Stimulated activated naive CD4-positive, alpha-beta T cell (primary cell): Measurements from ENCODE around the gene PRICKLE4.
A peak's percentile ranks its signal among the peaks of the same experiment; 100 is the strongest.

Experiments
- DNase-seq, 6 experiments: peaks; one replicate each; lab custom pipeline; 2025; lab: John Stamatoyannopoulos, UW

PRICKLE4 gene

DNA sequence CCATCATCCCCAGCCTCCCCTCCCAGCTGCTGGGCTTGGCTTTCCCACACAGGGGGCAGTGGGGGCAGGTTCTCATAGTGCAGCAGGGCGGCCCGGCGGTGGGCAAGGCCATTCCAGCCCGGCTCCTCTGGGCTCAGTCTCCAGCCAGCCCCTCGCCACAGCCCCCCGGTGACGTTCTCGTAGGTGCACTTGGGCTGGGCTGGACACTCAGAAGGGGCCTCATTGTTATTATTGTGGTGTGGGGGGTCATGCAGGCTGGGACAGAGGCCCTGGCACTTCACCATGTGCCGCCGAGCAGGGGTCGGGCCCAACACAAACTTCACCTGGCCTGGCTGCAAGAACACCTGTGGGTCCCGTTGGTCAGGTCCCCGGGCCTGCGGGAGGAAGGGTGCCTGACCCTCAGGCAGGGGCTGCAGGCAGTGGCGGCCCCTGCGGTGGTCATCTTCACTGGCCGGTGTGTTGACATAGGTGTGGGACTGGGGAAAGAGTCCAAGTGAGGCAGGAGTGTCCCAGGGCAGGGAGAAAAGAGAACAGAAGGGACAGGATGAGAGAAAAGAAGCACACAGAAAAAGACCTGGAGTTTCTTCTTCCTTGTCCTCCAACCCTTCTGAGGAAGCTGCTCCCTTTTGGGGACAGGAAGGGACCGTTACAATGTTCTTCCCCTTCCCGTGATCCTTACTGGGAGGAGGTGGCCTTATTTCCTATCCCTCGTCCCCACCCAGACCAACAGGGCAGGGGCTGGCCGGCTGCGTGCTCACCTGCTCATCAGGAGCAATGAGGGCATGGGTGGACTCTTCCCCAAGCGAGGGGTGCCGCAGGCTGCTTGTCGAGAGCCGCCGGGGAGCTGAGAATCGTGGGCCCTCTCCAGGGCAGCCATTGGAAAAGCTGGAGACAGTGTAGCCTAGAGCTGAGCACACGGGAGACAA, 9.3 kb upstream of the PRICKLE4 start:
- no peak for DNase-seq

DNA sequence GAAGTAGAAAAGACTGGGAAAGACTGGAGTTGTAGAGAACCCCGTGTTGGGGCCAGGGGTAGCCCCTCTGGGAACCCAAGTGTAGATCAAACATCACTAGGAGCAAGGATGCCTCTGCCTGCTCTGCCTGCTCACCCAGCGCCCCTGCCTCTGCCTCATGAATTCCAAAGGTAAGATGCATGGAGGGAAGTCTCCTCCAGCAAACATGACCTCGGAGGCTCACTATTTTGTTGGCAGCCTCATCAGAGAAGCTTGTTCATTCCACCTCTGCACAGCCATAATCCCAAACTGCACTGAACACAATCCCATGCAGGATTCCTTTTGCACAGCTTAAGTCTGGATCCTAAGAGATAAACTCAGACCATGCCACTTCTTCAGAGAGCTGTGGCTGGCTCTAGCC, 5.7 kb upstream of the PRICKLE4 start:
- DNase-seq, result no peak

DNA sequence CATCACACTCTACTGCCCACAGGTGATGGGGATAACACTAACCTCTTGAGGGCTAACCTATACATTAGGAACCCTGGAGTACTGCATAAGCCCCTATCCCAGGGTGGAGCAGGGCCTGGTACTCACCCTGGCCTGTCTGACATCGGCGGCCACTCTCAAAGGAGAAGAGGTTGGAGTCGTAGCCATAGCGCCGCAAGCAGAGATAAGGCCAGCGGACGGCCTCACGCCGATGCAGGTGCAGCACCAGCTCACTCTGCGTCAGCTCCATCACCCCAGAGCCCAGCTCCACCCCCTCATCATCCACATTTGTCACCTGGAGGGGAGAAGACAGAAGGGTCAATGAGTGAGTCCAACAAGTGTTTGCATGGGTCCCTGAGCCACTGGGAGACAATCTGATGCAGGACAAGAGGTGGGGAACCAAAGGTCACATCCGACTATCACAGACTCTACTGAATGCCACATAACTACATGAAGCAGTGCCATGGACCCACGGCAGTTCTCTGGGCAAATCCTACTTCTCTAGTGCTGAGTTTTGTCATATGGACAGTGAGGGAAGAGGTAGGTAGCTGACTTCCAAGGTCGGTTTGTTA, 5.2 kb upstream of the PRICKLE4 start:
- no peak for DNase-seq

DNA sequence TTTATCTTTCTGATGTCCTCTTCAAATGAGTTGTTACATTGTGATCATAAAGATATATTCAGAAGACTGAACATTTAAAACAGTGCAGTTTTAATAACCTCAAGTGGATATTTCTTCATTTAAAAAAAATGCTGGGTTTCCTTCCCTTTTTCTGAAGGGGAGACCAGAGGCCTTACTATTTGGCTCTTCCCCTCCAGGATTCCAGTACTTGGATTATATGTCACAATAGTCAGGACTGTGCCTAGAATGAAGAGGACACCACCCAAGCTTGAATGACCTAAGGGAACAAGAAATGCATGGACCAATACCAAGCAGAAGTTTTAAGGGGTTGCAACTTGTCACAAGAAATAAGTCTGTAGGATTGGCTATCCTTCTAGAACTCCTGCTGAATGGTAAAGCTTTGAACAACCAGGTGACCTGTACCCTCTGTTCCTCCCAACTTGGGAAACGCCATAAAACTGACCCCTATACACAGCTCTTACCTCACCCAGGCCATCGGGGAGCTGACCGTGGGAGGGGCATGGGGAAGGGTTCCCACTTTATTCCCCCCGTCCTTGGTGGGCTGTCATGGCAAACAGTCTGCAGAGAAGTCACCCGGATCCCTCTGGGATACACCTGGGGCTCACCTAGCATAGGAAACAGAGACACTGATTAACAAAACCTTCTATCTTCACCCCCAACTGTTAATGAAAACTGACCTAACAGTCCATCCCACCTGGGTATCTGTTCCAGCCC, 2.9 kb upstream of the PRICKLE4 start:
- no peak for DNase-seq

DNA sequence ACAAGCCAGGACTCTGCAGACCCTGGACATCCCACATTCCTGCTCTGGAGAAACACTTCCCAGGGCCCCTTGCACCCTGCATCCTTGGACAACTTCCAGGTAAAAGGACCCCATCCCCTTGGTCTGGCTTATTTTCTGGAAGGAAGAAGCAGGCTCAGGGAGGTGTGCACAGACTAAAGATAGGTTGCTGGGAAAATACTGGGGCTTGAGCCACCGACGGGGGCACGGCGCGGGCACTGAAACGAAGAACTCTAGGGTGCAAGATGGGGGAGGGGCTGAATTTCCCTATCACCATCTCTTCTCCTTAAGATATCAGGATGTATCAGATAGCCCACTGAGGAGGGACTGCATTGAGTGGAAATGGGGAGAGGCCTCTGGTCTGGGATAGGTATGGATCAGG, 1.7 kb upstream of the PRICKLE4 start:
- no peak for DNase-seq

DNA sequence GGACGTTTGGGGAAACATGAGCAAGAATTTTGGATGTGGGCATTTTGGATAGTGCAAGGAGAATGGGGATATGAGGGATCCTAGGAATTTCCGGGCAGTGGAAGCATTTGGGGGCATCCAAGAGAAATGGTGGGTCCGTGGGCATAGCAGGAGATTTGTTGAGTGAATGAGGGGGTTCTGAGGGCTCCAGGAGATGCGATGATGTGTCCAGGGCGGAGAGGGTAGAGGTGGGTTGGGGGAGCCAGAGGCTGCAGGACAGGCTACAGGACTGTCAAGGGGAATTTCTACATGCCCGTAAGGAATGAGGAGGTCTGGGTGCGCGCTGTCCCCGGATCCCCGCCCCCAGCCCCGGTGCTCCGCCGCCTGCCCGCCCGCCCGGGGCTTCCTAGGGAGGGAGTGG, 1.2 kb upstream of the PRICKLE4 start:
- DNase-seq, result no peak

DNA sequence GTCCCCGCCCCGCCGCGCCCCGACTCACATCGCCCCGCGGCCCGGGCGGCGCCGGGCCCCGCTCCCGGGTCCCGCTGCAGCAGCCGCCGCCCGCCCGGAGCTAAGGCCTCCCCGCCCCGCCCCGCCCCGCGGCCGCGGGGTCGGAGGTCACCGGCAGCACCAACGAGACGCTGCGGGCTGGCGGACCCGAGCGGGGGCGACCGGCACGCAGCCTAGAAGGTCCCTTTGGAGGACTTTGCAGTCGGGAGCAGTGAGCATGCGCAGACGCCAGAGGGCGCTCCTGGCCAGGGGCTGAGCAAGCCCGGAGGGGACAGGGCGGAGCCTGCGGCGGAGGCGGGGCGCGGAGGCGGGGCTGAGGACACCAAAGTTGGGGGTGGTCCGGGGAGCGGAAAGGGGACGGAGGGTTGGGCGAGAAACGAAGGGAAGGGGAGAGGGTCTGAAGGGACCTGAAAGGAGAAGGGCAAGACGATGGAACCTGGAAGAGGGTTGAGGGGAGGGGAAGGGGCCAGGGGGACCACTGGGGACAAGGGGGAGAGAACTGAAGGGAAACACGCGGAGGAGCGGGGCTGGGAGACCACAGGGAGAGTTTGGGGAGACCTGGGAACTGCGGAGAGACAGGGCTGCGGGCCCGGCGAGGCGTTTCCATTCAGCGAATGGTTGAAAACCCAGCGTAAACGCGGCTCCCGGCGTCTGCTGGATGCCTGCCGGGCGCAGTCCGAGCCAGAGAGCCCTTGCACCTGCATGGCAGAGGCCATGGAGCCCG, 613 bp upstream of the PRICKLE4 start, which contains the start of gene FRS3:
TSS of gene FRS3 (minus strand) at position 113 of the 763 bp plus-strand sequence. CDS start 2,913 bp downstream, outside the sequence.
- peak; percentile 92 to 98 (median 98) for DNase-seq

DNA sequence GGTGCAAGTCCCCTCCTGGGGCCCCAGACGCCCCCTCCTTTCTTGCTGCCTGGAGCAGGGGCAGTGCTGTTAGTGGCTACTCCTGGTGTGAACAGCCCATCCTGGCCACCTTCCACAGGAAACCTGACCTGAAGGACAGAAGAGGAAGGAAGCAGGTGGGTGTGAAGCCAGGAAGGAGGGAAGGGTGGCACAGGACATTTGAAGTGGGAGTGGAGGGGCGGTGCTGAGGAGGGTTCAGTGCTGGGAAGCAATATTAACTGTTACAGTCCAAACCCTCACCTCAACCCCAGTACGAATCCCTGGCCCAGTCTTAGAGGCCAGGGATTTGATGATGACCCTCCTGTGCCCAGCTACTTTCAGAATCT, 766 bp downstream of the PRICKLE4 start:
- DNase-seq, result no peak

DNA sequence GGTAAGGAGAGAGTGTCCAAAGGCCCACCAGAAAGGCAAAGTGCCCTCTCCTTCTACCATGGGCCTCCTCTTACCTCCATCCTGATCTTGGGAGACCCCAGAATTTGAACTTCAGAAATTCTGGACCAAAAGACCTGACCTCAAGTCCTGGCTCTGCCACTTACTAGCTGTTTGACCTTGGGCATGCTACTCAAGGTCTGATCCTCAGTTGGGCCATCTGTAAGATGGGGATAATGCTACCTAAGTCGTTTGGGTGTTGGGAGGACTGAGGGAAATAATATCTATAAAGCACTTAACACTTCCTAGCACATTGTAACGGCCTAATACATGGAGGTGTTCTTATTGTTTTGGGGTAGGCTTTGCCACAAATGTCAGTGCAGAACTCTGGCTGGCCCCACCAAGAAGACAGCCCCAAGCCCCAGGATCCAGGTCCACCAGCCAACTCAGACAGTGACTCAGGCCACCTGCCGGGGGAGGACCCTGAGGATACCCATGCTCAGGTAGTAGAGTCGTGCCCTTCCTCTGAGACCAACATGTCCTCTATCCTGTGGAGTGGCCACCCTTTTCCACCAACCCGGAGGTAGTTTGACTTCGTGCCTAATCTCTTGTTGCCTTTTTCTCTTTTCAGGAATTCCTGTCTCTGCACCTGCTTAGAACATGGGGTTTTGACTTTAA, 2.7 kb downstream of the PRICKLE4 start:
- no peak for DNase-seq

DNA sequence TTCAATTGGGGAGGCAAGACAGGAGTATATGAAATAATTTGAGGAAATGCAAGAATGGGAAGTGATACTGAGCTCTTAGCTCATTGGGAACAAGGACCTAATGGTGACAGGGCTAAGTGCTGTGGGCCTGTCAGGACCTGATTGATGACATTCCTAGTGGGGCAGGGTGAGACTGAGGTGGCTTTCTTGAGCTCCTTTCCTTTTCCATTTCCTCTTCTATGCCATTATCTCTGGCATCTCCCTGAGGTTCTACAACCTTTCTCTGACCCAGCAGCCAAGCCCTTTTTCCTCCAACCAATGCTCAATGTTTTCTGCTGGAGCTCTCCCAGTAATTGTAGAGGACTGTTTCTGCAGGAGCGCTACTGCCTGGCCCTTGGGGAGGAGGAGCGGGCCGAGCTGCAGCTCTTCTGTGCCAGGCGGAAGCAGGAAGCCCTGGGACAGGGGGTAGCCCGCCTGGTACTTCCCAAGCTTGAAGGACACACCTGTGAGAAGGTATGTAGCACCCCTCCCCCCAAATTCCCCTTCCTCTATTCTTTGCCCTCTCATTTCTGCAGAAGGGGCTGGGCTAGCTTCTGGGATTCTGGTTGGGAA, 4.1 kb downstream of the PRICKLE4 start:
- DNase-seq, result no peak

DNA sequence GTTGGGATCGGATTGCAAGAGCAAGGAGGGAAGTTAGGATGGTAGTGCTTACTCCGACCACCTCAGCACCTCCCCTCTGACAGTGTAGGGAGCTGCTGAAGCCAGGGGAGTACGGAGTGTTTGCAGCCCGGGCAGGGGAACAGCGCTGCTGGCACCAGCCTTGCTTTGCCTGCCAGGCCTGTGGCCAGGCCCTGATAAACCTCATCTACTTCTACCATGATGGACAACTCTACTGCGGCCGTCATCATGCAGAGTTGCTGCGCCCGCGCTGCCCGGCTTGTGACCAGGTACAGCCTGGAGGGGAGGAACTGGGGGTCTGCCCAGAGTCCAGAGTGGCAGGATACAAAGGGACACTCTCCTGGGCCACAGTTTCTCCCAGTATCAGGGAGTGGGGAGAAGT, 4.7 kb downstream of the PRICKLE4 start:
- no peak for DNase-seq

DNA sequence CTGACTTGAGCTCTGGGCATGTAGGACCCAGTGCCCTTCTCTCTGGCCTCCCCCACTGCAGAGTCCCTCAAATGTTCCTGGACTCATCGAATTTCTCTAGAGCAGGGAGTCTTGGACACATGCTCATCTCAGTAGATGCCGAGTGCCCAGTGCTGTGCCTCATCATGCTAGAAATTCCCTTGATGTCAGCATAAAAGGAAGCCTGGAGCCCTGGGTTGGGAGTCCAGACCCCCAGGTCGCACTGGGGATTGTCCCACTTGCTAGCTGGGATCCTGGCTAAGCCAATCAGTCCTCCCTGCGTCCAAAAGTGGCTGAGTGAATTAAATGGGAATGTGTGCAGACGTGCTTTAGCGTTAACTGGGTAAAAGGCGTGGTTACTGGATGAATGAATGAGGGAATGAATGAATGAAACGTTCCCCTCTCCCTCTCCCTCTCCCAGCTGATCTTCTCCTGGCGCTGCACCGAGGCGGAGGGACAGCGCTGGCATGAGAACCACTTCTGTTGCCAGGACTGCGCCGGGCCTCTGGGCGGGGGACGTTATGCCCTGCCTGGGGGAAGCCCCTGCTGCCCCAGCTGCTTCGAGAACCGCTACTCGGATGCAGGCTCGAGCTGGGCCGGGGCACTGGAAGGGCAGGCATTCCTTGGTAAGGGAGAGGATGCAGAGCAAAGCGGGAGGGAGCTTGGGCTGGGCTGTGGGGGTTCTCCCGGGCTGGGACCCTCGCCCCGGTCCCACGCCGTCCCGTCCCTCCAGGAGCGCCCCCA, 5.3 kb downstream of the PRICKLE4 start:
- DNase-seq, result no peak

DNA sequence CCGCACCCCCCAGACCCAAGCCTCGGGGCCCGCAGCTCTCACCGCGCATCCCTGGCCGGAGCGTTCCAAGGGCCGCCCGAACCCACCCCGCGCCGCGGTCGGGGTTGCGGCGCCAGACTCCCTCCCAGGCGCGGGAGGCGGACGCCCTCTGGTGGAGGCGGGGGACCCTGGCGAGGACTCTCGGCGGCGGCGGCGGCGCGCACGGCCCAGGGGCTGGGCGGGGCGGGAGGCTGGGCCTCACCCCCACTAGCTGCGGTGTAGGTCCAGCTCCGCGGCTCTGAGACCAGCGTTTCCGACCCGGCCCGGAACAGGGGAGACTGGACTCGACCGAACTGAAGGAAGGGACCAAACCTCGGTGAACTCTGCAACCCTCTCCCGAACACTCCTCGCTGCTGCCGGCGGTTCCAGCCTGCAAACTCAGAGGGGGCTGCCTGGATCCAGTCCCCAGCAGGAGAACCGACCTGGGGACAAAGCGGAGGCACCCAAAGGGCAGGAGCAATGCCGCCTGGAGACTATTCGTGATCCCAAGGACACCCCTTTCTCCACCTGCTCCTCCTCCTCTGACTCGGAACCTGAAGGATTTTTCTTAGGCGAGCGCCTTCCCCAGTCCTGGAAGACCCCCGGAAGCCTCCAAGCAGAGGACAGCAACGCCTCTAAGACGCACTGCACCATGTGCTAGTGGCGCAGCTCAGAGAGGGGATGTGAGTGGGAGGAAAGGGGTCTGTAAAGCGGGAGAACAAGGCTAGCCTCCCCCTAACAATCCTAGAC, 6.1 kb downstream of the PRICKLE4 start:
- peak; percentile 63 to 86 (median 80) for DNase-seq

DNA sequence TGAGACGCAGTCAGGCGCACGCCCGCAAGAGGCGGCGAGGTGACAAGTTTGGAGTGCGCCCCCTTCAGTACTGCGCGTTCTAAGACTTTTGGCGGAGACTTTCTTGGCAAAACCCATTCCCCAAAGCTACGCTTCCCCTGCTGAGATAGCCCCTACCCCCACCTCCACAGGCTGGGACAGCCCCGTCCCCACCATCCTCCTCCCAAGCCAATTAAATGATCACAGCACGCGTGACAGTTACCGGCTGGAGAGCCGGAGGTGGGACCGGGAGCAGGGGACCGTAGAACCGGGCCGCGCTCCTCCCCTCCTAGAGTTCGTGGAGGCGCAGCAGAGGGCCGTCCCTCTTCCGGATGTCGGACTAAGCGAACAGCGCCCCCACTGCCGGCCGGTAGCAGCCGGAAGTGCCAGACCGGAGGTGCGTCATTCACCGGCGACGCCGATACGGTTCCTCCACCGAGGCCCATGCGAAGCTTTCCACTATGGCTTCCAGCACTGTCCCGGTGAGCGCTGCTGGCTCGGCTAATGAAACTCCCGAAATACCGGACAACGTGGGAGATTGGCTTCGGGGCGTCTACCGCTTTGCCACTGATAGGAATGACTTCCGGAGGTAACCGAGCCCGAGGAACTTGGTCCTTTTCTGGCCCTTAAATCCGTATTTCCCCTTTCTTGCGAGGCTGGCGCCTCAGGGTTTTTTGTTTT, 6.8 kb downstream of the PRICKLE4 start, which contains the start of gene TOMM6:
TSS of gene TOMM6 (plus strand) at position 476 of the 699 bp plus-strand sequence. CDS start at position 480, 4 bp downstream.
- peak; percentile 88 to 98 (median 92) for DNase-seq

DNA sequence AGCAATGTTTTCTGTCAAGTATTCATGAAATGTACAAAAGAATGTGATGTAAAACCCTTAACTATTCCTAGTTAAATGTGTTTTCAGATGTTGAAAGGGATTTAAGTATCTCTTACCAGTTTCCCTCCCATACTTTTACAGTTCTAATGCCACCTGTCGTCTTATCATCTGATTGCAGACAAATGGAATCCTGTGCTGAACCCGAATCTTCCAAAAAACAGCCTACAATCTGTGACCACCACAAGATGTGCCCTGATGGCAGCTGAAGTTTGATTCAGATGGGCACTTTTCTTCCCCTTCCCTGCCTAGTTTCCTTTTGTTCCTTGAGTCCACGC, 8.8 kb downstream of the PRICKLE4 start:
- no peak for DNase-seq

DNA sequence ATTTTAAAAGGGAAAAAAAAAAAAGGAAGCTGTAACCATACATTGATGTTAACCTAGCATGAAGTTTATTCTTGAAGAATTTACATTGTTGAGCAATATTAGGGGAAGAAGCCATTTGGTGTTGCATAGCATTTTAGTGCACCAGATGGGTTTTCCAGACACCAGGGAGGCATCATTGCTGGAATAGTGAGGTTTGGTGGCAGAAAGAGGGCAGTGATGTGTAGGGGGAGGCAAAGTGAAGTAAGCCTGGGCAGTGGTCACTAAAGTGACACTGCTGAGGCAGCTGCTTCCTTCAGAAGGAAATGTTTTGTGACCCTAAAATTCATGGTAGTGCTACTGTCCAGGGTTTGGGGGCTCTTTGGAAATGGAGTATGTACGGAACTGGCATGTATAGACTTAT, 9.5 kb downstream of the PRICKLE4 start:
- no peak for DNase-seq

DNA sequence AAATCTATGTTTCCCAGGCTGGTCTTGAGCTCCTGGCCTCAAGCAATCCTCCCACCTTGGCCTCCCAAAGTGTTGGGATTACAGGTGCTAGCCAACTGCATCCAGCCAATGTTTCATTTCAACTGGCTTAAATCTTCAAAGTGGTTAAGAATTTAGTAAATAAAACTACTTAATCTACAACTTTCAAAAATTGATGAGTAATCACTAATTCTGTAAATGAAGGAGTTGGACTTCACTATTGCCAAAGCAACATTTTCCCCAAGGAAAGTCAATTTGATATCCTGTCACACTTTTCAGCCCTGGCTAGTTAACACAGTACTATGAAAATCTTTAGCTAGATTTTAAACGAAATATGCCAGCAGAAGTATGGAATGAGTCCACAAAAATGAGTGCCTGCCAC, 10.7 kb downstream of the PRICKLE4 start:
- no peak for DNase-seq

DNA sequence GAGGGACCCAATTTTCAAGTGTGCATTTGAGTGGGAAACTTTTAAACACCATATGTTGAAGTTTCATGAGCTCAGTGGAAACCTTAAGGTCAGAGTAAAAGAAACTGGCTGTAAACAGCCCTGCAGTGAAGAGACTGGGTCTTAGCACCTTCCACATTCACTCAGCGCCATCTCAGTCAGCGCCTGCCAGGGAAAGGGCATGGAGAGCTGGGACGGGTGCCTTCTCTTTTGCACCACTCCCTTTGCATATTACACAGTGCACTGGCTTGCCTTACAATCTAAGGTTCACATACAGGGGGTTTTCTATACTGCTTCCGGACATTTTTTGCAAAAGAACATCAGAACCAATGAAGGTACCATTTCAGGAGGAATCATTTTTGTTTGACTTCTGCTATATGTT, 11.4 kb downstream of the PRICKLE4 start:
- DNase-seq, result no peak

DNA sequence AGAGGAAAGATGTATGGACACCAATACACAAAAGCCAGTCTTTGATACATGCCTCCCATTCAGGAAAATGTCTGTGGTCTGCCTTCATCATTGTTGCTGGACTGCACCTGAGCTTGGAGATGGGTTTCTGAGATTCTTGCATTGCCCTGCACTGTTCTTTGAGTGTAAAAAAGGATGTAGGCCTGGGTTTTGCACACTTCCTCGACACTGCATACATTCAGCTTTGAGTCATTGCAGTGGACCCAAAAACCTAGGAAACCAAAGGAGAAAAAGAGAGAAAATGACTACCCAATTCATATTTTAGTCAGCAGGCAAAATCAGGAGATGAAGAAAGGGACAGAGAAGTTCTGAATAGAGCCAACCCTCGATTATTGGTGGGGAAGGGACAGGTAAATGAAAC, 15.9 kb downstream of the PRICKLE4 start:
- DNase-seq, result no peak
